Activated CD4-positive, alpha-beta T cell treated with anti-CD3 and anti-CD28 coated beads, Interleukin-2, amount 50 U/mL, for 24 hours (primary cell): Measurements from ENCODE around the gene PCSK6.

Experiments
- DNase-seq, 2 donors: peaks; one replicate each; pipeline ENCODE4 v3.0.0-alpha.2; 2020; ENCODE audit warnings: low read depth in 1 of 2, low spot score in 1 of 2

The PCSK6 gene

GRCh38 chr15:101483462-101483861, 6.0 kb downstream of the PCSK6 start:
- DNase-seq: no peak

- DNase-seq: no peak
Measured at GRCh38 chr15:101482526-101483371, 6.8 kb downstream of the PCSK6 start.

- no peak for DNase-seq
Measured at GRCh38 chr15:101481917-101482525, 7.5 kb downstream of the PCSK6 start.

GRCh38 chr15:101481381-101481705, 8.2 kb downstream of the PCSK6 start:
- DNase-seq: no peak

- DNase-seq: no peak
Measured at GRCh38 chr15:101480613-101481380, 8.7 kb downstream of the PCSK6 start.

- no peak for DNase-seq
Measured at GRCh38 chr15:101479851-101480612, 9.5 kb downstream of the PCSK6 start.

GRCh38 chr15:101479342-101479845, 10.1 kb downstream of the PCSK6 start:
- no peak for DNase-seq

GRCh38 chr15:101478701-101479341, 10.7 kb downstream of the PCSK6 start:
- DNase-seq: no peak

GRCh38 chr15:101477851-101478362, 11.6 kb downstream of the PCSK6 start:
- no peak for DNase-seq

GRCh38 chr15:101476756-101477155, 12.8 kb downstream of the PCSK6 start:
- no peak for DNase-seq

- DNase-seq: no peak
Measured at GRCh38 chr15:101474983-101475382, 14.5 kb downstream of the PCSK6 start.

- no peak for DNase-seq
Measured at GRCh38 chr15:101474233-101474632, 15.3 kb downstream of the PCSK6 start.

- no peak for DNase-seq
Measured at GRCh38 chr15:101472033-101472432, 17.5 kb downstream of the PCSK6 start.

GRCh38 chr15:101470548-101471239, 18.8 kb downstream of the PCSK6 start:
- no peak for DNase-seq

- DNase-seq: no peak
Measured at GRCh38 chr15:101469520-101470288, 19.8 kb downstream of the PCSK6 start.

- DNase-seq: no peak
Measured at GRCh38 chr15:101466188-101466587, 23.3 kb downstream of the PCSK6 start.

- no peak for DNase-seq
Measured at GRCh38 chr15:101464999-101465669, 24.4 kb downstream of the PCSK6 start.

- no peak for DNase-seq
Measured at GRCh38 chr15:101464256-101464998, 25.1 kb downstream of the PCSK6 start.
